OCI-LY3 (cell line): ENCODE measurements around the gene SPRN.

Experiments
- EZH2phosphoT487 ChIP-seq: fragments of 200-600 bp; shearing (Covaris generic); IDR thresholded peaks from 2 replicates; pipeline ENCODE4 v1.6.1; 2018; ENCODE audit warnings: antibody characterized with exemption, mixed run types, low read depth
- TF ChIP-seq, protein P1 (sequence below): fragments of 200-600, 300-600 bp; sonication (generic); IDR thresholded peaks from 2 replicates; pipeline ENCODE4 v1.5.1; 2014; ENCODE audit warnings: antibody characterized with exemption, low read length, low read depth

DNA sequence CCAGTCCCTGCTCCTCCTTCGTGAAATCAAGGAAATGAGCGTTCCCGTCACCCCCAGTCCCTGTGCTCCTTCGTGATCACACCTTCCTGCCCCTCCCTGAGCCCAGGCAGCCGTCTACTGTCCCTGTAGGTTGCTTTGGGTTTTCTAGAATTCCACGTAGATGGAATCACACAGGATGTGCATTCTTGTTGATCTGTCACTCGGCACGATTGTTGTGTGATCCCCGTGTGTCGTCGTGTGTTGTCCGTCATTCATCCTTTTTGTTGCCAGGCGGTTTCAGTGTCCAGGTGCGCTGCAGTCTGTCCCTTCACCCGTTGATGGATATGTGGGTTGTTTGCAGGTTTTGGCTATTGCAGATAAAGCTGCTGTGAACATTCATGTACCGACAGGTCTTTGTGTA, 21.1 kb downstream of the SPRN start:
- TF ChIP-seq, protein P1, sequence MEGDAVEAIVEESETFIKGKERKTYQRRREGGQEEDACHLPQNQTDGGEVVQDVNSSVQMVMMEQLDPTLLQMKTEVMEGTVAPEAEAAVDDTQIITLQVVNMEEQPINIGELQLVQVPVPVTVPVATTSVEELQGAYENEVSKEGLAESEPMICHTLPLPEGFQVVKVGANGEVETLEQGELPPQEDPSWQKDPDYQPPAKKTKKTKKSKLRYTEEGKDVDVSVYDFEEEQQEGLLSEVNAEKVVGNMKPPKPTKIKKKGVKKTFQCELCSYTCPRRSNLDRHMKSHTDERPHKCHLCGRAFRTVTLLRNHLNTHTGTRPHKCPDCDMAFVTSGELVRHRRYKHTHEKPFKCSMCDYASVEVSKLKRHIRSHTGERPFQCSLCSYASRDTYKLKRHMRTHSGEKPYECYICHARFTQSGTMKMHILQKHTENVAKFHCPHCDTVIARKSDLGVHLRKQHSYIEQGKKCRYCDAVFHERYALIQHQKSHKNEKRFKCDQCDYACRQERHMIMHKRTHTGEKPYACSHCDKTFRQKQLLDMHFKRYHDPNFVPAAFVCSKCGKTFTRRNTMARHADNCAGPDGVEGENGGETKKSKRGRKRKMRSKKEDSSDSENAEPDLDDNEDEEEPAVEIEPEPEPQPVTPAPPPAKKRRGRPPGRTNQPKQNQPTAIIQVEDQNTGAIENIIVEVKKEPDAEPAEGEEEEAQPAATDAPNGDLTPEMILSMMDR = no peak
- no peak for TF ChIP-seq EZH2phosphoT487
